Mucosa of descending colon (tissue), 3 donors: Measurements from ENCODE around the gene MED13. TPM values are rescaled to one million over a fixed set of nuclear protein-coding genes. Genes with fewer than 3 reads are reported as not detected.

Source experiments
- ATAC-seq: fragments of 200-7000 bp; cut with Tn5 transposase; one replicate; pipeline ENCODE4 v1.9.1; 2020; ENCODE audit warnings: mild to moderate bottlenecking, moderate library complexity
- DNase-seq, 3 donors: peaks; one replicate each; pipeline ENCODE4 v3.0.0-alpha.2; 2020
- H3K36me3 ChIP-seq: fragments of 200-600 bp; one replicate; pipeline ENCODE4 v1.8.0; 2021; ENCODE audit warnings: low read depth, mild to moderate bottlenecking
- H3K4me1 ChIP-seq: fragments of 200-600 bp; one replicate; pipeline ENCODE4 v1.8.0; 2021; ENCODE audit warnings: low read depth, mild to moderate bottlenecking
- H3K4me3 ChIP-seq: fragments of 200-600 bp; one replicate; pipeline ENCODE4 v1.8.0; 2021; ENCODE audit warnings: mild to moderate bottlenecking
- H3K9me3 ChIP-seq: fragments of 200-600 bp; one replicate; pipeline ENCODE4 v1.8.0; 2021; ENCODE audit warnings: mild to moderate bottlenecking
- intact Hi-C, 2 donors: fragments of 100-400 bp; cut with DNase I in 1 of 2; cut with micrococcal nuclease in 1 of 2; formaldehyde crosslinking; loops; one replicate each; pipeline versions ENCODE4 v1.11.0 to v1.11.1; 2022; cut with DNase I, micrococcal nuclease
- total RNA-seq, 3 donors: library from RNA; stranded (reverse); fragmentation: NEBNext Ultra II Directional in 2 of 3; extraction: Animal tissue kit (Norgen Biotek cat#: 25700) in 2 of 3; gene quantifications; one replicate each; pipeline versions ENCODE4 v1.2.1 to v1.2.4, GENCODE V29; 2021 to 2023
- TF ChIP-seq, protein P1 (sequence below): fragments of 200-600 bp; IDR thresholded peaks from one replicate; pipeline ENCODE4 v1.8.0; 2022; ENCODE audit warnings: antibody characterized with exemption, mild to moderate bottlenecking
- donor health status: DM: no; HTN: no; CAD: no; lungs with moderate emphysema.
- donor health status: DM: no; HTN: no; CAD: no.
- donor health status: DM: no; HTN: yes; CAD: no.

MED13 gene
- total RNA-seq, 3 donors from 2014 or later: 71.1 to 104 (median 82.4) TPM

DNA sequence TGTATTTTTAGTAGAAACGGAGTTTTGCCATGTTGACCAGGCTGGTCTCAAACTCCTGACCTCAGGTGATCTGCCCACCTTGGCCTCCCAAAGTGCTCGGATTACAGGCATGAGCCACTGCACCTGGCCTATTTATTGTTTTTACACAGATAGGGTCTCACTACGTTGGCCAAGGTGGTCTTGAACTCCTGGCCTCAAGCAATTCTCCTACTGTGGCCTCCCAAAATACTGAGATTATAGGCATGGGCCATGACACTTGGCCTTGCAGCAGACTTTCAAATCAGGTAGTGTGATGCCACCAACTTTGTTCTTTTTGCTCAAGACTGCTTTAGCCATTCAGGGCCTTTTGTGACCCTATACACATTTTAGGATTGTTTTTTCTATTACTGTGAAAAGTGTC, 75.6 kb downstream of the MED13 start:
- DNase-seq: no peak
- H3K36me3 ChIP-seq: peaks cover 5% of the 10 kb centered on the region
- H3K4me1 ChIP-seq: no peaks in the 10 kb centered on the region
- H3K9me3 ChIP-seq: no peaks in the 10 kb centered on the region
- no peak overlapping the region for H3K4me3 ChIP-seq
- TF ChIP-seq, protein P1, sequence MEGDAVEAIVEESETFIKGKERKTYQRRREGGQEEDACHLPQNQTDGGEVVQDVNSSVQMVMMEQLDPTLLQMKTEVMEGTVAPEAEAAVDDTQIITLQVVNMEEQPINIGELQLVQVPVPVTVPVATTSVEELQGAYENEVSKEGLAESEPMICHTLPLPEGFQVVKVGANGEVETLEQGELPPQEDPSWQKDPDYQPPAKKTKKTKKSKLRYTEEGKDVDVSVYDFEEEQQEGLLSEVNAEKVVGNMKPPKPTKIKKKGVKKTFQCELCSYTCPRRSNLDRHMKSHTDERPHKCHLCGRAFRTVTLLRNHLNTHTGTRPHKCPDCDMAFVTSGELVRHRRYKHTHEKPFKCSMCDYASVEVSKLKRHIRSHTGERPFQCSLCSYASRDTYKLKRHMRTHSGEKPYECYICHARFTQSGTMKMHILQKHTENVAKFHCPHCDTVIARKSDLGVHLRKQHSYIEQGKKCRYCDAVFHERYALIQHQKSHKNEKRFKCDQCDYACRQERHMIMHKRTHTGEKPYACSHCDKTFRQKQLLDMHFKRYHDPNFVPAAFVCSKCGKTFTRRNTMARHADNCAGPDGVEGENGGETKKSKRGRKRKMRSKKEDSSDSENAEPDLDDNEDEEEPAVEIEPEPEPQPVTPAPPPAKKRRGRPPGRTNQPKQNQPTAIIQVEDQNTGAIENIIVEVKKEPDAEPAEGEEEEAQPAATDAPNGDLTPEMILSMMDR: no peak
- no peak for ATAC-seq
- intact Hi-C loops: no loop called here

DNA sequence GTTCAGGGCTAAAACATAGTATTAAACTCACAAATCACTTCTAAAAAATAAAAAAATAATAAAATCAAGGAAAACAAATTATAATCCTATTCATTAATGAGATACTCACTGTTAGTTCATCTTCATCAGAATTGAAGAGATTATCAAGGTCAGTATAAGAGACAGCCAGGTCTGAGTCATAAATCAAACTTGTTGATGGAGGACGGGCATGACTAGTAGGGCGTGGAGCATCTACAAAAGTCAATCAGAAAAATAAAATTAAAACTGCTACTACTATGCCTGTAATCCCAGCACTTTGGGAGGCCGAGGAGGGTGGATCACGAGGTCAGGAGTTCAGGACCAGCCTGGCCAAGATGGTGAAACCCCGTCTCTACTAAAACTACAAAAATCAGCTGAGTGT, 78.2 kb downstream of the MED13 start:
- no peaks in the 10 kb centered on the region for H3K9me3 ChIP-seq
- TF ChIP-seq, protein P1: no peak
- no peaks in the 10 kb centered on the region for H3K4me1 ChIP-seq
- H3K36me3 ChIP-seq: peaks cover 9% of the 10 kb centered on the region
- H3K4me3 ChIP-seq: no peak overlapping the region
- DNase-seq (no peak), ATAC-seq (no peak)
- intact Hi-C loops: no loop called here

DNA sequence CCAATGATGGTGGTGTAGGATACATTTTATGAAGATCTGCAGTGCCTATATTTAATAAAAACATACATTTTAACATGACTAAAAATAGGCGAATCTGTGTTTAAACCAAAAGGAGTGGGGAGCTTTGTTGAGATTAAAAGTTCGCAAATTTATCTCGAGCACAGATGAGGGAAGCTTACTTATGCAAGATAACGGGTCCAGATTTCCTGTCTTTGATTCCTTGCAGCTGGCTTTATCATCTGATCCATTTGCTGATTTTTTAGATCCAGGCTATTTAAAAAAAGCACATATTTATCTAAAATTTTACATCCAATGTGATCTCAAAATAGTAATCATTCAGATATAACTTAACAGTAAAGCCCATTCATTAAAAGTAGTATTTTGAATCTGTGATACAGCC, 80.3 kb downstream of the MED13 start:
- intact Hi-C loops: no loop called here
- TF ChIP-seq, protein P1: no peak
- H3K36me3 ChIP-seq: peaks cover 9% of the 10 kb centered on the region
- no peak overlapping the region for H3K4me3 ChIP-seq
- no peaks in the 10 kb centered on the region for H3K9me3 ChIP-seq
- no peaks in the 10 kb centered on the region for H3K4me1 ChIP-seq
- ATAC-seq (no peak), DNase-seq (no peak)

DNA sequence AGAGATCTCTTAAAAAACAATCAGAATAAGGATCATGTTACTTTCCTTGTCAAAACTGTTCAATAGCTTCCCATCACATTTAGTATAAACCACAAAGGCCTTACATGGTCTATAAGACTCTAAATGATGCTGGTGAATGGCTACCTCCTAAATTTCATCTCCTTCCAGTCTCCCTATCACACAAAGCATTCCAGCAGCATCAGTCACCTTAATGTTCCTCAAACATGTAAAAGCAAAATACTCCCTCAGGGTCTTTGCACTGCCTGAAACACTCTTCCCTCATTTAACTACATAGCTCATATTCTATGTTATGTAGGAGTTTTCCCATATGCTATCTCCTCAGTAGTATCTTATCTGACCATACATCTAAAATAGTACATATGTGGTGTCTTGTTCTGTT, 83.8 kb downstream of the MED13 start:
- TF ChIP-seq, protein P1: no peak
- no peaks in the 10 kb centered on the region for H3K4me1 ChIP-seq
- no peaks in the 10 kb centered on the region for H3K9me3 ChIP-seq
- DNase-seq (no peak), ATAC-seq (no peak)
- no peak overlapping the region for H3K4me3 ChIP-seq
- H3K36me3 ChIP-seq: peaks cover 9% of the 10 kb centered on the region
- intact Hi-C loops: no loop called here

DNA sequence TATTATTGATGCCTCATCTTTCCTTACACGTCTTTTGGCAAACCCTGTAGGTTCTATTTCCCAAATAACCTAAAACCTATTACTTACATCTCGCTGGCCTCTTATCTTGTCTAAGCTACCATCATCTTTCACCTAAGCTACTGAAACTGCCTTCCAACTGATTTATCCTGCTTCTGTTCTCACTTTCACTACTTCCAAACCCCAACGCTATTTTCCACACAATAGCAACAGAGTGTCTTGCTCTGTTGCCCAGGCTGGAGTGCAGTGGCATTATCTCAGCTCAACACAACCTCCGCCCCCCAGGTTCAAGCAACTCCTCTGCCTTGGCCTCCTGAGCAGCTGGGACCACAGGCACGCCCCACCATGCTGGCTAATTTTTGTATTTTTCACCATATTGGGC, 84.5 kb downstream of the MED13 start:
- TF ChIP-seq, protein P1: no peak
- Histone ChIP-seq H3K36me3 (peaks cover 9% of the 10 kb centered on the region), H3K4me1 (no peaks in the 10 kb centered on the region), H3K4me3 (no peak overlapping the region), H3K9me3 (no peaks in the 10 kb centered on the region)
- no peak for ATAC-seq
- DNase-seq: no peak
- intact Hi-C loops: no loop called here

DNA sequence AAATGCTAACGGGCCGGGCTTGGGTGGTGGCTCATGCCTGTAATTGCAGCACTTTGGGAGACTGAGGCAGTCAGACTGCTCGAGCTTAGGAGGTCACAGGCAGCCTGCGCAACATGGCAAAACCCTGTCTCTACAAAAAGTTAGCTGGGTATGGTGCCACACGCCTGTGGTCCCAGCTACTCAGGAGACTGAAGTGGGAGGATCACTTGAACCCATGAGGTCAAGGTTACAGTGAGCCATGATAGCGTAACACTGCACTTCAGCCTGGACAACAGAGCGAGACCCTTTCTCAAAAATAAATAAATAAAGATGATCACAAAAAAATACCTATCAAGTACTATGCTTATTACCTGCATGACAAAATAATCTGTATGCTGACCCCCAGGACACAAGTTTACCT, 91.0 kb downstream of the MED13 start:
- DNase-seq (no peak), ATAC-seq (no peak)
- intact Hi-C loops: no loop called here
- no peaks in the 10 kb centered on the region for H3K9me3 ChIP-seq
- no peaks in the 10 kb centered on the region for H3K4me1 ChIP-seq
- TF ChIP-seq, protein P1: no peak
- peaks cover under 1% of the 10 kb centered on the region for H3K36me3 ChIP-seq
- H3K4me3 ChIP-seq: no peak overlapping the region
